ENCODE measurements around the gene UBE2QL1. TPM values are rescaled to one million over a fixed set of nuclear protein-coding genes. Genes with fewer than 3 reads are reported as not detected.

UBE2QL1 gene
- total and polyA plus RNA-seq, 4 donors, result 0.02 to 0.51 (median 0.09) TPM

GRCh38 chr5:6480133-6481051 is 31.7 kb downstream of the UBE2QL1 start:
- ATAC-seq (ENCODE audit: insufficient read depth, low FRiP score) (no peak), DNase-seq (no peak)
- peaks cover 0 to 12% (median 0%) of the 10 kb centered on the region in 4 donors for H3K9me3 ChIP-seq (ENCODE audit: control insufficient read depth in 4 of 4, insufficient read depth in 3 of 4, low read length in 3 of 4)
- H3K27ac ChIP-seq (ENCODE audit: low read depth in 1 of 2, low read length in 1 of 2), result no peak overlapping the region
- H3K9ac ChIP-seq (ENCODE audit: insufficient read depth in 1 of 2, low read length in 2 of 2), result no peak overlapping the region
- peaks cover 0 to 1% (median 0%) of the 10 kb centered on the region in 5 donors for H3K4me1 ChIP-seq (ENCODE audit: control insufficient read depth in 5 of 5, insufficient read depth in 5 of 5, low read length in 5 of 5)
- peaks cover 0 to 3% (median 0%) of the 10 kb centered on the region in 3 donors for H3K27me3 ChIP-seq (ENCODE audit: control insufficient read depth in 3 of 3, insufficient read depth in 3 of 3, low read length in 2 of 3)
- no peaks in the 10 kb centered on the region for H3K36me3 ChIP-seq (ENCODE audit: control insufficient read depth in 4 of 4, insufficient read depth in 4 of 4, low read length in 4 of 4)
- no peak overlapping the region for H3K4me3 ChIP-seq
- no peak for TF ChIP-seq CTCF (IDR thresholded peaks at IDR 0.05; ENCODE audit: control extremely low read depth, extremely low read depth)
- 83 to 88% methylated on average over 15 of the region's 15 CpGs for WGBS, 2 donors

- H3K4me3 ChIP-seq, result no peak overlapping the region
- peaks cover 0 to 5% (median 3%) of the 10 kb centered on the region in 3 donors for H3K27me3 ChIP-seq (ENCODE audit: control insufficient read depth in 3 of 3, insufficient read depth in 3 of 3, low read length in 2 of 3)
- no peak for TF ChIP-seq CTCF (IDR thresholded peaks at IDR 0.05; ENCODE audit: control extremely low read depth, extremely low read depth)
- H3K9me3 ChIP-seq (ENCODE audit: control insufficient read depth in 4 of 4, insufficient read depth in 3 of 4, low read length in 3 of 4), result peaks cover 0 to 10% (median 0%) of the 10 kb centered on the region in 4 donors
- no peak for DNase-seq
- H3K27ac ChIP-seq (ENCODE audit: low read depth in 1 of 2, low read length in 1 of 2), result no peak overlapping the region
- no peaks in the 10 kb centered on the region for H3K36me3 ChIP-seq (ENCODE audit: control insufficient read depth in 4 of 4, insufficient read depth in 4 of 4, low read length in 4 of 4)
- no peak overlapping the region for H3K9ac ChIP-seq (ENCODE audit: insufficient read depth in 1 of 2, low read length in 2 of 2)
- H3K4me1 ChIP-seq (ENCODE audit: control insufficient read depth in 5 of 5, insufficient read depth in 5 of 5, low read length in 5 of 5), result no peaks in the 10 kb centered on the region
- WGBS, 2 donors, result 91% methylated on average over 11 of the region's 11 CpGs
- no peak for ATAC-seq (ENCODE audit: insufficient read depth, low FRiP score)
Measured at GRCh38 chr5:6482735-6483134, 34.1 kb downstream of the UBE2QL1 start.

GRCh38 chr5:6483880-6484382 is 35.3 kb downstream of the UBE2QL1 start:
- H3K27ac ChIP-seq (ENCODE audit: low read depth in 1 of 2, low read length in 1 of 2), result no peak overlapping the region
- H3K27me3 ChIP-seq (ENCODE audit: control insufficient read depth in 3 of 3, insufficient read depth in 3 of 3, low read length in 2 of 3), result peaks cover 0 to 4% (median 3%) of the 10 kb centered on the region in 3 donors
- ATAC-seq (ENCODE audit: insufficient read depth, low FRiP score) (no peak), DNase-seq (no peak)
- peaks cover 0 to 10% (median 0%) of the 10 kb centered on the region in 4 donors for H3K9me3 ChIP-seq (ENCODE audit: control insufficient read depth in 4 of 4, insufficient read depth in 3 of 4, low read length in 3 of 4)
- no peaks in the 10 kb centered on the region for H3K36me3 ChIP-seq (ENCODE audit: control insufficient read depth in 4 of 4, insufficient read depth in 4 of 4, low read length in 4 of 4)
- TF ChIP-seq CTCF (IDR thresholded peaks at IDR 0.05; ENCODE audit: control extremely low read depth, extremely low read depth), result no peak
- H3K9ac ChIP-seq (ENCODE audit: insufficient read depth in 1 of 2, low read length in 2 of 2), result no peak overlapping the region
- H3K4me1 ChIP-seq (ENCODE audit: control insufficient read depth in 5 of 5, insufficient read depth in 5 of 5, low read length in 5 of 5), result no peaks in the 10 kb centered on the region
- H3K4me3 ChIP-seq, result no peak overlapping the region
- WGBS, 2 donors, result 82 to 88% methylated on average over 9 of the region's 9 CpGs
